Sigmoid colon (tissue), 7 donors: ENCODE results near the gene TTC31. TPM values are rescaled to one million over a fixed set of nuclear protein-coding genes. Genes with fewer than 3 reads are reported as not detected.
A peak's percentile ranks its signal among the peaks of the same experiment; 100 is the strongest.

ENCODE experiments used
- DNase-seq: peaks from one replicate; pipeline ENCODE4 v3.0.0-alpha.2; 2019
- H3K27ac ChIP-seq, 4 donors: fragments of 200-600 bp; sonication (generic); one replicate each; pipeline ENCODE4 v1.5.1; 2016 to 2019; ENCODE audit warnings: mild to moderate bottlenecking in 1 of 4
- H3K27me3 ChIP-seq, 3 donors: fragments of 200-600 bp; sonication (generic); one replicate each; pipeline ENCODE4 v1.5.1; 2019; ENCODE audit warnings: mild to moderate bottlenecking in 1 of 3
- H3K36me3 ChIP-seq, 4 donors: fragments of 200-600 bp; sonication (generic); one replicate each; pipeline ENCODE4 v1.5.1; 2016 to 2019
- H3K4me1 ChIP-seq, 4 donors: fragments of 200-600 bp; sonication (generic); one replicate each; pipeline ENCODE4 v1.5.1; 2017 to 2019
- H3K4me3 ChIP-seq, 4 donors: fragments of 200-600 bp; sonication (generic); one replicate each; pipeline ENCODE4 v1.5.1; 2017 to 2019; ENCODE audit warnings: mild to moderate bottlenecking in 2 of 4, moderate library complexity in 1 of 4
- H3K9me3 ChIP-seq, 4 donors: fragments of 200-600 bp in 3 of 4; sonication (generic) in 3 of 4; one replicate each; pipeline versions ENCODE4 v1.5.1 to v1.6.1; 2013 to 2019
- CTCF ChIP-seq, 4 experiments: fragments of 450-650 bp in 3 of 4; fragments of 200-600 bp in 1 of 4; IDR thresholded peaks; one replicate each; pipeline ENCODE4 v1.5.1; 2016 to 2019; ENCODE audit warnings: antibody characterized with exemption in 4 of 4, mild to moderate bottlenecking in 3 of 4, moderate library complexity in 2 of 4
- EP300 ChIP-seq, 4 donors: sonication (generic); formaldehyde crosslinking; IDR thresholded peaks; one replicate each; pipeline ENCODE4 v1.6.1; 2017; ENCODE audit warnings: antibody characterized with exemption in 4 of 4
- POLR2A ChIP-seq, 2 donors: fragments of 450-650 bp; IDR thresholded peaks; one replicate each; pipeline ENCODE4 v1.6.1; 2016; ENCODE audit warnings: antibody characterized with exemption in 2 of 2, mild to moderate bottlenecking in 2 of 2, moderate library complexity in 2 of 2
- POLR2AphosphoS5 ChIP-seq, 4 donors: sonication (generic); formaldehyde crosslinking; IDR thresholded peaks; one replicate each; pipeline ENCODE4 v1.6.1; 2017; ENCODE audit warnings: antibody characterized with exemption in 4 of 4
- WGBS, 2 donors: extraction: QIAGEN DNeasy Blood & Tissue Kit; methylation state at CpG; one replicate each; pipeline ENCODE4 v1.1.7; 2013; 5-methylcytosine and 5-hydroxymethylcytosine counted together
- intact Hi-C: fragments of 100-400 bp; cut with DNase I; formaldehyde crosslinking; loops from one replicate; pipeline ENCODE4 v1.15.1; 2023
- polyA plus RNA-seq, 3 donors: library from polyadenylated mRNA; stranded (reverse); fragments of 200-250 nt; gene quantifications; one replicate each; pipeline ENCODE4 v1.2.3, GENCODE V29; 2013
- total RNA-seq, 4 donors: library from RNA; depleted of rRNA; stranded (reverse); fragments of >200 nt; gene quantifications; one replicate each; pipeline ENCODE4 v1.1.0, GENCODE V29; 2016
- donor health status: healthy with polysubstance abuse.
- donor health status: Bipolar disorder and iron deficiency.
- donor health status: healthy.

Gene TTC31
- total and polyA plus RNA-seq, 7 donors = 12.7 to 29.6 (median 22.4) TPM

- no peak for TF ChIP-seq POLR2A (IDR thresholded peaks at IDR 0.05)
- TF ChIP-seq POLR2AphosphoS5 (IDR thresholded peaks at IDR 0.05) = no peak
- TF ChIP-seq EP300 (IDR thresholded peaks at IDR 0.05) = no peak
- TF ChIP-seq CTCF (IDR thresholded peaks at IDR 0.05) = no peak
- 89 to 96% methylated on average over 1 of the region's 1 CpG for WGBS, 2 donors
These were observed 12.6 kb downstream of the TTC31 start for GRCh38 chr2:74495440-74495839.

GRCh38 chr2:74496997-74497776 lies 14.3 kb downstream of the TTC31 start:
- no peak for TF ChIP-seq CTCF (IDR thresholded peaks at IDR 0.05)
- TF ChIP-seq POLR2AphosphoS5 (IDR thresholded peaks at IDR 0.05) = no peak
- no peak for TF ChIP-seq EP300 (IDR thresholded peaks at IDR 0.05)
- no peak for TF ChIP-seq POLR2A (IDR thresholded peaks at IDR 0.05)
- Histone ChIP-seq H3K27me3 (peaks cover 42 to 56% (median 47%) of the 10 kb centered on the region in 3 donors), H3K27ac (no peak overlapping the region), H3K36me3 (peaks cover 0 to 23% (median 11%) of the 10 kb centered on the region in 4 donors), H3K4me3 (peak overlapping the region in 2 of 4 donors; percentile 36 to 44), H3K9me3 (no peaks in the 10 kb centered on the region), H3K4me1 (peaks cover 0 to 30% (median 26%) of the 10 kb centered on the region in 4 donors)
- intact Hi-C loops = no loop called here
- 65 to 77% methylated on average over 19 of the region's 19 CpGs for WGBS, 2 donors
- no peak for DNase-seq

More at GRCh38 chr2:74495440-74495839, 12.6 kb downstream of the TTC31 start:
- H3K27me3 ChIP-seq = peaks cover 27 to 39% (median 31%) of the 10 kb centered on the region in 3 donors
- peaks cover 0 to 27% (median 25%) of the 10 kb centered on the region in 4 donors for H3K4me1 ChIP-seq
- peaks cover 0 to 41% (median 29%) of the 10 kb centered on the region in 4 donors for H3K36me3 ChIP-seq
- no peak overlapping the region for H3K27ac ChIP-seq
- no peaks in the 10 kb centered on the region for H3K9me3 ChIP-seq
- DNase-seq = no peak
- no peak overlapping the region for H3K4me3 ChIP-seq
- intact Hi-C loops = no loop called here

GRCh38 chr2:74497777-74498499 lies 15.1 kb downstream of the TTC31 start:
- Histone ChIP-seq H3K27ac (no peak overlapping the region), H3K9me3 (no peaks in the 10 kb centered on the region), H3K36me3 (peaks cover 0 to 16% (median 4%) of the 10 kb centered on the region in 4 donors), H3K4me1 (peaks cover 0 to 38% (median 34%) of the 10 kb centered on the region in 4 donors), H3K27me3 (peaks cover 49 to 64% (median 54%) of the 10 kb centered on the region in 3 donors), H3K4me3 (peak overlapping the region in 3 of 4 donors; percentile 2 to 44 (median 36))
- DNase-seq = no peak
- 3 to 4% methylated on average over 61 of the region's 61 CpGs for WGBS, 2 donors
- intact Hi-C loops = no loop called here
- no peak for TF ChIP-seq POLR2A (IDR thresholded peaks at IDR 0.05)
- TF ChIP-seq CTCF (IDR thresholded peaks at IDR 0.05) = no peak
- TF ChIP-seq POLR2AphosphoS5 (IDR thresholded peaks at IDR 0.05) = peak in 3 of 4 donors; percentile 5 to 58 (median 34)
- TF ChIP-seq EP300 (IDR thresholded peaks at IDR 0.05) = no peak

GRCh38 chr2:74498500-74499266 lies 15.8 kb downstream of the TTC31 start:
- WGBS, 2 donors = 1% methylated on average over 41 of the region's 41 CpGs
- H3K4me3 ChIP-seq = peak overlapping the region in 2 of 4 donors; percentile 36 to 44
- DNase-seq = no peak
- H3K9me3 ChIP-seq = no peaks in the 10 kb centered on the region
- H3K36me3 ChIP-seq = peaks cover 0 to 8% (median 0%) of the 10 kb centered on the region in 4 donors
- H3K4me1 ChIP-seq = peaks cover 0 to 45% (median 38%) of the 10 kb centered on the region in 4 donors
- intact Hi-C loops = no loop called here
- H3K27ac ChIP-seq = no peak overlapping the region
- no peak for TF ChIP-seq POLR2AphosphoS5 (IDR thresholded peaks at IDR 0.05)
- no peak for TF ChIP-seq EP300 (IDR thresholded peaks at IDR 0.05)
- TF ChIP-seq CTCF (IDR thresholded peaks at IDR 0.05) = no peak
- TF ChIP-seq POLR2A (IDR thresholded peaks at IDR 0.05) = no peak
- H3K27me3 ChIP-seq = peaks cover 49 to 71% (median 55%) of the 10 kb centered on the region in 3 donors
